OCI-LY7 (cell line): Measurements from ENCODE around the gene SEZ6.

ENCODE experiments used
- EZH2phosphoT487 ChIP-seq: fragments of 200-600 bp; sonication (generic); IDR thresholded peaks from 2 replicates; pipeline ENCODE4 v1.6.1; 2018; ENCODE audit warnings: low read depth, borderline replicate concordance, mild to moderate bottlenecking, mixed run types, antibody characterized with exemption, low read length, moderate library complexity, mixed read lengths
- TF ChIP-seq, protein P1 (sequence below): fragments of 200-600 bp; sonication (generic); conservative IDR thresholded peaks from 2 replicates; pipeline ENCODE4 v1.5.1; 2014; ENCODE audit warnings: mild to moderate bottlenecking, antibody characterized with exemption, low read length, moderate library complexity, mixed read lengths

DNA sequence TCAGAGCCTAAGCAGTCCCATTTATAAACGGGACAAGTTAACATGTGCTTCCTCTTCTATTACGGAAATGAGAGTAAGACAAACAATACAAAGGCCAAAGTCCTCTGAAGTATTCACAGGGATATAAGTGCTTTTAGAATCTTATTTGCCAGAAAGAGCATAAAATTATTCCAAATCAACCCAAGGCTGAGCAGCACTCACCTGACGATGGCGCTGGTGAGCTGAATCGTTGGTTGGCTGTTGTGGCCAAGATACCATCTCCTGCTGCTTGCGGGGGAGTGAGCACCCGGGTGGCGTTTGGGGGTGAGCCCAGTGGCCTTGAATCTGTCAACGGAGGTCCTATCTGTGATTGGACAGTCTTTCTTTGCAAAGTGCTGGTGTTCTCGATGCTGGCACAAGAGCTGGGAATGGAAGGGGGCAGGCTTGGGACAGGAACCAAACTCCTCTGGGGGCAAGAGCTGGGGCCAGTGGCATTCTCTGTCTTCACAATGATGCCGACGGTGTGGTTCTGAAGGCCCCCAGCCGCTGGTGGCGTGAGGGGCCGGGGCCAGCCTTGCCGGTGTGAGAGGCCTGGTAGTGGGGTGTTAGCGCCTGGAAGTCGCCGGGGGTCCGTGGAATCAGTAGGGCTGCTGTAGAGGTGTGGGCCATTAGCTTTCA, 93.4 kb downstream of the SEZ6 start:
- TF ChIP-seq, protein P1, sequence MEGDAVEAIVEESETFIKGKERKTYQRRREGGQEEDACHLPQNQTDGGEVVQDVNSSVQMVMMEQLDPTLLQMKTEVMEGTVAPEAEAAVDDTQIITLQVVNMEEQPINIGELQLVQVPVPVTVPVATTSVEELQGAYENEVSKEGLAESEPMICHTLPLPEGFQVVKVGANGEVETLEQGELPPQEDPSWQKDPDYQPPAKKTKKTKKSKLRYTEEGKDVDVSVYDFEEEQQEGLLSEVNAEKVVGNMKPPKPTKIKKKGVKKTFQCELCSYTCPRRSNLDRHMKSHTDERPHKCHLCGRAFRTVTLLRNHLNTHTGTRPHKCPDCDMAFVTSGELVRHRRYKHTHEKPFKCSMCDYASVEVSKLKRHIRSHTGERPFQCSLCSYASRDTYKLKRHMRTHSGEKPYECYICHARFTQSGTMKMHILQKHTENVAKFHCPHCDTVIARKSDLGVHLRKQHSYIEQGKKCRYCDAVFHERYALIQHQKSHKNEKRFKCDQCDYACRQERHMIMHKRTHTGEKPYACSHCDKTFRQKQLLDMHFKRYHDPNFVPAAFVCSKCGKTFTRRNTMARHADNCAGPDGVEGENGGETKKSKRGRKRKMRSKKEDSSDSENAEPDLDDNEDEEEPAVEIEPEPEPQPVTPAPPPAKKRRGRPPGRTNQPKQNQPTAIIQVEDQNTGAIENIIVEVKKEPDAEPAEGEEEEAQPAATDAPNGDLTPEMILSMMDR: peak; percentile 64
- no peak for TF ChIP-seq EZH2phosphoT487
